ENCODE measurements around the gene PAGR1. TPM values are rescaled to one million over a fixed set of nuclear protein-coding genes. Genes with fewer than 3 reads are reported as not detected.
"Not testable (repeated sequence)": the region's sequence is repeated elsewhere in the genome, so short reads cannot be mapped to it uniquely, and the experiment has no call there.

Gene PAGR1
- total RNA-seq, 1 experiment from 2014 or later: 28.2 TPM

DNA sequence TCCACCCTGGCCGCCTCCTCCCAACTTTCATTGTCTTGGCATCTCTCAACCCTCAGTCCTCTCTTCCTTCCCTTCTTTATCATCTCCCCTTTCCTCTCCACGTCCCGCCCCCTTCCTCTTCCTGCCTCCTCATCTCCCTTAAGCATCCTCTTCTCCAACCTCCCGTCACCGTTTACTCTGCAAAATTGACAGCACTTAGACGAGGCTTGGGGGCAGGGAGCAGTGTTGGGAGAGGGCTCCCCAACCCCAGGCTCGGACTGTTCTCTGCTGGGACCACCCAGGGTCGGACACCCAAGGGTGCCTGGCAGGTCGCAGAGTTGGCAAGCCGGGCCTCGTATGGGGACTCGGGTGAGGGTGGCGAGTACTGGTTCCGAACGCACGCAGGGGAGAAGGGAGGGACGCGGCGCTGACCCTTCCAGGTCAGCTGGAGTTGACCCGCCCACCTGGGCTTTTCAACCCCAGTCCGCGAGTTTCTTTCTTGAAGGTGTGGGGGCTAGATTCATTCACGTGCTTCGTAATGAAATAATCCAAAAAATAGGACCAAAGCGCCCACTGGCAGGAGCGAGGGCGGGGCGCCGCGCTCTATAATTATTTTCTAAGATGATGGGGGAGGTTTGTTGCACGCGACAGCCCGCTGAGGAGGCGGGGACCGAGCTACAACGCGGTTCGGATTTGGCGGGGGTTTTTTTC, 775 bp upstream of the PAGR1 start:
- Histone ChIP-seq H3K4me1 (peaks cover 9% of the 10 kb centered on the region), H3K9me3 (replicated peaks) (no peaks in the 10 kb centered on the region), H3K27ac (peak overlapping the region; percentile 62), H3K27me3 (no peaks in the 10 kb centered on the region), H3K4me3 (peak overlapping the region; percentile 79), H3K36me3 (peaks cover 6% of the 10 kb centered on the region; the same call in 1 of the 2 replicates)
- no peak for DNase-seq

DNA sequence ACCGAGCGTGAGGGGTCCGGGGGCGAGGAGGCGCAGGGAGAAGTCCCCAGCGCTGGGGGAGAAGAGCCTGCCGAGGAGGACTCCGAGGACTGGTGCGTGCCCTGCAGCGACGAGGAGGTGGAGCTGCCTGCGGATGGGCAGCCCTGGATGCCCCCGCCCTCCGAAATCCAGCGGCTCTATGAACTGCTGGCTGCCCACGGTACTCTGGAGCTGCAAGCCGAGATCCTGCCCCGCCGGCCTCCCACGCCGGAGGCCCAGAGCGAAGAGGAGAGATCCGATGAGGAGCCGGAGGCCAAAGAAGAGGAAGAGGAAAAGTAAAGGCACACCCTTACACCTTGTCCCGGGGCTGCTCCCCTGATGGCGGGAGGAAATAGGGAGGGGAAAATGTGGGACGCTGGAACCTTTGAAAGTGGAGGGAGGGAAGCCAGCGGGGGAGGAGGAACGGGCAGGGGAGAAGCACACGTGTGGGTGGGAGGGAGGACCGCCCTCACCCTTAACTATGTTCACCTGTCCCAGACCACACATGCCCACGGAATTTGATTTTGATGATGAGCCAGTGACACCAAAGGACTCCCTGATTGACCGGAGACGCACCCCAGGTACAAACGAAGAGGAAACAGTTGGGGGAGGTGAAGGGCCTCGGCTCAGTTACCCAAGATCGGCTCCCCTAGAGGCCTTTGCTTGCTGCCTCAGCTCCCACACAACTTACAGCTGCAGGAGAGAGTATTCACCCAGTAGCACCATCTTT, 916 bp downstream of the PAGR1 start:
- Histone ChIP-seq H3K4me1 (peaks cover 14% of the 10 kb centered on the region), H3K27ac (peak overlapping the region; percentile 62)
- DNase-seq: peak; percentile 65 to 75

GRCh38 chr16:29818082-29818481, 2.1 kb downstream of the PAGR1 start:
- H3K4me3 ChIP-seq: no peak overlapping the region
- no peaks in the 10 kb centered on the region for H3K27me3 ChIP-seq
- no peak for DNase-seq
- no peaks in the 10 kb centered on the region; the same call in 1 of the 2 replicates for H3K36me3 ChIP-seq
- no peaks in the 10 kb centered on the region for H3K9me3 ChIP-seq (replicated peaks)
- no peak overlapping the region for H3K27ac ChIP-seq
- peaks cover 14% of the 10 kb centered on the region for H3K4me1 ChIP-seq

More for the DNA sequence above, 916 bp downstream of the PAGR1 start:
- H3K9me3 ChIP-seq (replicated peaks): no peaks in the 10 kb centered on the region
- no peaks in the 10 kb centered on the region; the same call in 1 of the 2 replicates for H3K36me3 ChIP-seq
- H3K4me3 ChIP-seq: peak overlapping the region; percentile 79
- no peaks in the 10 kb centered on the region for H3K27me3 ChIP-seq

DNA sequence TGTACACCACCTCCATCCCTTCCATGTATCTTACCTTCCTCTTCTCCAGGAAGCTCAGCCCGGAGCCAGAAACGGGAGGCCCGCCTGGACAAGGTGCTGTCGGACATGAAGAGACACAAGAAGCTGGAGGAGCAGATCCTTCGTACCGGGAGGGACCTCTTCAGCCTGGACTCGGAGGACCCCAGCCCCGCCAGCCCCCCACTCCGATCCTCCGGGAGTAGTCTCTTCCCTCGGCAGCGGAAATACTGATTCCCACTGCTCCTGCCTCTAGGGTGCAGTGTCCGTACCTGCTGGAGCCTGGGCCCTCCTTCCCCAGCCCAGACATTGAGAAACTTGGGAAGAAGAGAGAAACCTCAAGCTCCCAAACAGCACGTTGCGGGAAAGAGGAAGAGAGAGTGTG, 3.6 kb downstream of the PAGR1 start:
- no peaks in the 10 kb centered on the region for H3K9me3 ChIP-seq (replicated peaks)
- DNase-seq: no peak
- H3K4me1 ChIP-seq: peaks cover 16% of the 10 kb centered on the region
- H3K27me3 ChIP-seq: no peaks in the 10 kb centered on the region
- no peak overlapping the region for H3K4me3 ChIP-seq
- H3K36me3 ChIP-seq: no peaks in the 10 kb centered on the region; the same call in 1 of the 2 replicates
- no peak overlapping the region for H3K27ac ChIP-seq

GRCh38 chr16:29820271-29820701, 4.3 kb downstream of the PAGR1 start, which contains the start of gene MVP:
Gene MVP, plus strand, starts transcription at chr16:29820462. Its CDS starts 10,088 bp downstream, at chr16:29830550.
- H3K27ac ChIP-seq: no peak within 1 kb of the TSS
- DNase-seq: no peak
- H3K27me3 ChIP-seq: no peaks in the 10 kb centered on the region
- no peak within 1 kb of the TSS; the same call in 1 of the 2 replicates for H3K4me3 ChIP-seq
- no peaks in the 10 kb centered on the region for H3K9me3 ChIP-seq (replicated peaks)
- no peaks in the 10 kb centered on the region; the same call in 1 of the 2 replicates for H3K36me3 ChIP-seq
- peaks cover 20% of the 10 kb centered on the region for H3K4me1 ChIP-seq

- no peak for DNase-seq
- H3K27ac ChIP-seq: no peak overlapping the region
- no peaks in the 10 kb centered on the region; the same call in 1 of the 2 replicates for H3K36me3 ChIP-seq
- H3K4me1 ChIP-seq: peaks cover 27% of the 10 kb centered on the region
- H3K4me3 ChIP-seq: no peak overlapping the region
- H3K9me3 ChIP-seq (replicated peaks): no peaks in the 10 kb centered on the region
- H3K27me3 ChIP-seq: no peaks in the 10 kb centered on the region
Observed at GRCh38 chr16:29820730-29821642, 5.0 kb downstream of the PAGR1 start.

- Histone ChIP-seq H3K9me3 (replicated peaks) (no peaks in the 10 kb centered on the region), H3K4me1 (peaks cover 27% of the 10 kb centered on the region), H3K27ac (no peak overlapping the region), H3K27me3 (no peaks in the 10 kb centered on the region), H3K4me3 (no peak overlapping the region), H3K36me3 (no peaks in the 10 kb centered on the region; the same call in 1 of the 2 replicates)
- DNase-seq: no peak
Observed at GRCh38 chr16:29821643-29822115, 5.7 kb downstream of the PAGR1 start.

DNA sequence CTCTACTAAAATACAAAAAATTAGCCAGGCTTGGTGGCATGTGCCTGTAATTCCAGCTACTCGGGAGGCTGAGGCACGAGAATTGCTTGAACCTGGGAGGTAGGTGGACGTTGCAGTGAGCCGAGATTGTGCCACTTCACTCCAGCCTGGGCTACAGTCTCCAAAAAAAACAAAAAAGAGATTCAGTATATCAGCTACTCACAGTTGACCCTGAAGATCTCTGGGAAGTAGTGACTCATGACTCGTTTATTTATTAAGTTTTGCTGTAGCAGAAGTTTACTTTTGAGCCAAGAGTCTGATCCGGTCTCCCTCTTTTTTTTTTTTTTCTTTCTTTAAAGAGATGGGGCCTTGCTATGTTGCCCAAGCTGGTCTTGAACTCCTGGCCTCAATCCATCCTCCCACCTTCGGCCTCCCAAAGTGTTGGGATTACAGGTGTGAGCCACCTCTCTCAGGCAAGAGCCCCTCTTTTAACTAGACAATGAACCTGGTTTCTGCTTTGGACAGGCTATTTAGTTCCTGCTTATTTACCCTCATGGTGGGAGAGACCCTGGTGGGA, 8.7 kb downstream of the PAGR1 start:
- no peaks in the 10 kb centered on the region for H3K9me3 ChIP-seq (replicated peaks)
- H3K4me3 ChIP-seq: no peak overlapping the region
- no peak for DNase-seq
- H3K4me1 ChIP-seq: peaks cover 27% of the 10 kb centered on the region
- no peaks in the 10 kb centered on the region for H3K36me3 ChIP-seq
- H3K27ac ChIP-seq: peak overlapping the region; percentile 57; the same call in 1 of the 2 replicates
- no peaks in the 10 kb centered on the region for H3K27me3 ChIP-seq

DNA sequence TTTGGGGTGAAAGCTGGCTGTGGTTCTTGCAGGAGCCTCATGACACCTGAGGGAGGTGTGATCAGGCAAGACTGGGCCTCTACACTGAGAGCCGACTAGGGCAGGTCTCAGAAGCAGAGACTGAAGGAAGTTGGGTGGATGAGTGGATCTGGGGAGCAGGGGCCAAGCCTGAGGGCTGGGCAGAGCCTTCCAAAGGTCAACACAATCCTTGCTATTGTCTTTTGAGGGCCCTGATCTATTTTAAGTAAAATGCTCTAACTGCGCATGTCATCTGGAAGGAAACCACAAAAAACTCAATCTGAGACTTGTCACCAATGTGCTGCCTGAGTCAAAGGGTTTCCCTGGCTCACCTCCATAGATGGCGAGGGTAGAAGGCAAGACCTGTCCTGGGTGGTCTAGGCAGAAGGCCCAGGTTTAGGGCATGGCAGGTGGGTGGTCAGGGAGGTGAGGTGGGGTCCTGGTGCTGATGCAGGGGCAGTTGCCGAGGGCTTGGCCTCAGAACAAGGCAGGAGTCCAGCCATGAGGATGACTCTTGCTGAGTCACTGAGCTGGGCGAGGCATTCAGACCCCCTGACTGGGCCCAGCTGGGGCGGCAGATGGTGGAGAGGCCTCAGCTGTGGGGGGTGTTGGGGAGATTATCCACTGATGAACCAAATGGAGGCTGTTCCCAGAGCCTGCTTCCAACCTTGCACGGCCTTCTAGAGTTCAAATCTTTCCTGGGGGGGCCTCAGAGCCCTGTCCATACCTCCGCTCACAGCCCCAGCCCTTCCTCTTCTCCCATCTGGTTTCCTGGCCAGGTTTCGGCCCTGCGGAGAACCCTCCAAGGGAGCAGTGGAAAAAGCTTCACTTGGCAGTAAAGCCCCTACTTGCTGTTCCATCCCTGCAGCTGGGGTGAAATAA, 9.4 kb downstream of the PAGR1 start:
- H3K36me3 ChIP-seq: no peaks in the 10 kb centered on the region
- H3K4me1 ChIP-seq: peaks cover 25% of the 10 kb centered on the region
- no peaks in the 10 kb centered on the region for H3K9me3 ChIP-seq (replicated peaks)
- no peaks in the 10 kb centered on the region for H3K27me3 ChIP-seq
- H3K27ac ChIP-seq: peak overlapping the region; percentile 57
- no peak overlapping the region for H3K4me3 ChIP-seq
- DNase-seq: peak; percentile 51 to 56

DNA sequence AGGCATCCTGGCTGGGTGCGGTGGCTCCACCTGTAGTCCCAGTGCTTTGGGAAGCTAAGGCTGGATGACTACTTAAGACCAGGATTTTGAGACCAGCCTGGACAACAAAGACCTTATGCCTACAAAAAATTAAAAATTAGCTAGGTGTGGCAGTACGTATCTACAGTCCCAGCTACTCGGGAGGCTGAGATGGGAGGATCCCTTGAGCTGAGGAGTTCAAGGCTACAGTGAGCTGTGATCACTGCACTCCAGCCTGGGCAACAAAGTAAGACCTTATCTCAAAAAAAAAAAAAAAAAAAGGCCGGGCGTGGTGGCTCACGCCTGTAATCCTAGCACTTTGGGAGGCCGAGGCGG, 10.4 kb downstream of the PAGR1 start:
- no peak for DNase-seq
- H3K4me1 ChIP-seq: peaks cover 16% of the 10 kb centered on the region
- no peaks in the 10 kb centered on the region for H3K36me3 ChIP-seq
- H3K27ac ChIP-seq: no peak overlapping the region; the same call in 1 of the 2 replicates
- H3K4me3 ChIP-seq: no peak overlapping the region
- H3K27me3 ChIP-seq: no peaks in the 10 kb centered on the region
- no peaks in the 10 kb centered on the region for H3K9me3 ChIP-seq (replicated peaks)

- H3K36me3 ChIP-seq: no peaks in the 10 kb centered on the region
- peaks cover 2% of the 10 kb centered on the region for H3K4me1 ChIP-seq
- H3K9me3 ChIP-seq (replicated peaks): no peaks in the 10 kb centered on the region
- no peaks in the 10 kb centered on the region for H3K27me3 ChIP-seq
- no peak for DNase-seq
- H3K4me3 ChIP-seq: no peak overlapping the region
- no peak overlapping the region for H3K27ac ChIP-seq
Observed at GRCh38 chr16:29830774-29831173, 14.8 kb downstream of the PAGR1 start.

- Histone ChIP-seq H3K4me1 (no peaks in the 10 kb centered on the region), H3K4me3 (no peak overlapping the region), H3K27ac (no peak overlapping the region), H3K36me3 (no peaks in the 10 kb centered on the region), H3K27me3 (no peaks in the 10 kb centered on the region), H3K9me3 (replicated peaks) (no peaks in the 10 kb centered on the region)
- no peak for DNase-seq
Observed at GRCh38 chr16:29831490-29831889, 15.5 kb downstream of the PAGR1 start.

- not testable (repeated sequence) for H3K36me3 ChIP-seq; DNase-seq; H3K9me3 ChIP-seq (replicated peaks); H3K27ac ChIP-seq; H3K27me3 ChIP-seq; H3K4me1 ChIP-seq; H3K4me3 ChIP-seq
Observed at GRCh38 chr16:29833219-29833618, 17.3 kb downstream of the PAGR1 start.

All from SJCRH30 (cell line).